A549 (cell line): ENCODE measurements around the gene CELF1.

Source experiments
- BHLHE40 ChIP-seq: IDR thresholded peaks from 2 replicates; pipeline ENCODE4 v1.6.1; 2012; ENCODE audit warnings: low read depth, low read length, inconsistent platforms
- CHD2 ChIP-seq: fragments of 150-350 bp; IDR thresholded peaks from 2 replicates; pipeline ENCODE4 v1.6.1; 2014; ENCODE audit warnings: low read length; ENCODE audit not compliant: partially characterized antibody
- CTCF ChIP-seq: fragments of >200 bp; sonication (Bioruptor Twin); formaldehyde crosslinking; IDR thresholded peaks from 3 replicates; pipeline ENCODE4 v1.5.1; 2016
- E2F6 ChIP-seq: IDR thresholded peaks from 2 replicates; pipeline ENCODE4 v1.6.1; 2012; ENCODE audit warnings: low read depth, borderline replicate concordance
- ESRRA ChIP-seq: fragments of 150-350 bp; IDR thresholded peaks from 2 replicates; pipeline ENCODE4 v1.6.1; 2014; ENCODE audit warnings: mild to moderate bottlenecking, low read length, borderline replicate concordance
- HEYL ChIP-seq: fragments of 250-450 bp; sonication (Bioruptor Pico); IDR thresholded peaks from 2 replicates; pipeline ENCODE4 v1.8.0; 2021; ENCODE audit warnings: mild to moderate bottlenecking, moderate library complexity
- HMGXB4 ChIP-seq: fragments of 250-450 bp; sonication (Bioruptor Pico); IDR thresholded peaks from 2 replicates; pipeline ENCODE4 v1.5.0; 2021; ENCODE audit warnings: mild to moderate bottlenecking, moderate library complexity, borderline replicate concordance
- MYC ChIP-seq: IDR thresholded peaks from 2 replicates; pipeline ENCODE4 v1.6.1; 2012; ENCODE audit warnings: mild to moderate bottlenecking, inconsistent platforms, low read length, improper control_type of control experiment, borderline replicate concordance
- PBX3 ChIP-seq: IDR thresholded peaks from 2 replicates; pipeline ENCODE4 v1.6.1; 2012
- POLR2A ChIP-seq: IDR thresholded peaks from 2 replicates; pipeline ENCODE4 v1.6.1; 2012; ENCODE audit warnings: mild to moderate bottlenecking, low read length
- ZFP36 ChIP-seq: fragments of 450-650 bp; IDR thresholded peaks from 2 replicates; pipeline ENCODE4 v1.6.1; 2014; ENCODE audit warnings: borderline replicate concordance; ENCODE audit not compliant: partially characterized antibody

GRCh38 chr11:47523490-47524225 lies 29.3 kb downstream of the CELF1 start:
- no peak for TF ChIP-seq CTCF
- no peak for TF ChIP-seq MYC
- no peak for TF ChIP-seq POLR2A
- TF ChIP-seq ESRRA, result no peak
- no peak for TF ChIP-seq CHD2
- TF ChIP-seq E2F6, result no peak
- no peak for TF ChIP-seq HMGXB4
- no peak for TF ChIP-seq HEYL (CRISPR knock-in tag)
- no peak for TF ChIP-seq ZFP36
- no peak for TF ChIP-seq PBX3
- TF ChIP-seq BHLHE40, result no peak
